ENCODE results near the gene ARSH.

Gene ARSH

GRCh38 chrX:3010532-3010931, 4.2 kb downstream of the ARSH start:
- H3K27me3 ChIP-seq (ENCODE audit: control insufficient read depth in 3 of 3, insufficient read depth in 3 of 3, low read depth in 1 of 3, low read length in 3 of 3), result no peaks in the 10 kb centered on the region
- no peaks in the 10 kb centered on the region for H3K9me3 ChIP-seq (replicated peaks in 1 of 2; ENCODE audit: control insufficient read depth in 2 of 2, insufficient read depth in 1 of 2, low read depth in 1 of 2, low read length in 2 of 2)
- no peak overlapping the region for H2AFZ ChIP-seq (ENCODE audit: low read length)
- no peak overlapping the region for H3K4me3 ChIP-seq (ENCODE audit: low read length in 2 of 2)
- no peak overlapping the region for H4K91ac ChIP-seq (ENCODE audit: low read depth, low read length, poor library complexity)
- no peak overlapping the region for H3K23ac ChIP-seq (ENCODE audit: low read depth, low read length, poor library complexity)
- no peak overlapping the region for H2AK5ac ChIP-seq (ENCODE audit: low read depth, low read length)
- no peaks in the 10 kb centered on the region for H3K36me3 ChIP-seq (replicated peaks in 1 of 2; ENCODE audit: control insufficient read depth in 2 of 2, insufficient read depth in 2 of 2, low read length in 2 of 2)
- H2BK5ac ChIP-seq (ENCODE audit: low read length), result no peak overlapping the region
- H2BK15ac ChIP-seq (ENCODE audit: low read length), result no peak overlapping the region
- H3K4me1 ChIP-seq (ENCODE audit: control insufficient read depth in 2 of 2, insufficient read depth in 1 of 2, low read depth in 1 of 2, low read length in 2 of 2), result no peaks in the 10 kb centered on the region
- H3K14ac ChIP-seq (ENCODE audit: low read length), result no peak overlapping the region
- no peak overlapping the region for H3K9ac ChIP-seq (ENCODE audit: low read depth, low read length, poor library complexity)
- no peak overlapping the region for H3K4ac ChIP-seq (ENCODE audit: low read length)
- H3K27ac ChIP-seq (replicated peaks; ENCODE audit: low read length), result no peak overlapping the region
- H2BK120ac ChIP-seq (ENCODE audit: low read depth, low read length), result no peak overlapping the region
- H3K4me2 ChIP-seq (ENCODE audit: insufficient read depth, low read length, poor library complexity, severe bottlenecking), result no peak overlapping the region
- H3K18ac ChIP-seq (ENCODE audit: low read length), result no peak overlapping the region
- H2BK12ac ChIP-seq (ENCODE audit: low read length), result no peak overlapping the region
- no peaks in the 10 kb centered on the region for H3K79me1 ChIP-seq (ENCODE audit: low read depth, low read length)
- H4K8ac ChIP-seq (ENCODE audit: low read depth, low read length), result no peak overlapping the region
- no CpG with 5 or more reads among the region's 2 CpGs for whole genome bisulfite sequencing, 2 donors (ENCODE audit: extremely low coverage in 2 of 2, insufficient read length in 2 of 2, insufficient replicate concordance in 1 of 2)
- no peak for DNase-seq (ENCODE audit: low spot score)

GRCh38 chrX:3017492-3017891, 11.1 kb downstream of the ARSH start:
- H3K23ac ChIP-seq (ENCODE audit: low read depth, low read length, poor library complexity), result no peak overlapping the region
- no peaks in the 10 kb centered on the region for H3K79me1 ChIP-seq (ENCODE audit: low read depth, low read length)
- no peak overlapping the region for H4K8ac ChIP-seq (ENCODE audit: low read depth, low read length)
- H2BK15ac ChIP-seq (ENCODE audit: low read length), result no peak overlapping the region
- H3K36me3 ChIP-seq (replicated peaks in 1 of 2; ENCODE audit: control insufficient read depth in 2 of 2, insufficient read depth in 2 of 2, low read length in 2 of 2), result no peaks in the 10 kb centered on the region
- H2BK12ac ChIP-seq (ENCODE audit: low read length), result no peak overlapping the region
- H3K27ac ChIP-seq (replicated peaks; ENCODE audit: low read length), result no peak overlapping the region
- no peak overlapping the region for H3K14ac ChIP-seq (ENCODE audit: low read length)
- H3K4me2 ChIP-seq (ENCODE audit: insufficient read depth, low read length, poor library complexity, severe bottlenecking), result no peak overlapping the region
- no peaks in the 10 kb centered on the region for H3K27me3 ChIP-seq (ENCODE audit: control insufficient read depth in 3 of 3, insufficient read depth in 3 of 3, low read depth in 1 of 3, low read length in 3 of 3)
- H3K4me3 ChIP-seq (ENCODE audit: low read length in 2 of 2), result no peak overlapping the region
- H3K9me3 ChIP-seq (replicated peaks in 1 of 2; ENCODE audit: control insufficient read depth in 2 of 2, insufficient read depth in 1 of 2, low read depth in 1 of 2, low read length in 2 of 2), result no peaks in the 10 kb centered on the region
- no peaks in the 10 kb centered on the region for H3K4me1 ChIP-seq (ENCODE audit: control insufficient read depth in 2 of 2, insufficient read depth in 1 of 2, low read depth in 1 of 2, low read length in 2 of 2)
- H3K9ac ChIP-seq (ENCODE audit: low read depth, low read length, poor library complexity), result no peak overlapping the region
- H2BK5ac ChIP-seq (ENCODE audit: low read length), result no peak overlapping the region
- no peak overlapping the region for H3K18ac ChIP-seq (ENCODE audit: low read length)
- no peak overlapping the region for H2AK5ac ChIP-seq (ENCODE audit: low read depth, low read length)
- no peak overlapping the region for H2AFZ ChIP-seq (ENCODE audit: low read length)
- no peak overlapping the region for H2BK120ac ChIP-seq (ENCODE audit: low read depth, low read length)
- no peak overlapping the region for H3K4ac ChIP-seq (ENCODE audit: low read length)
- no peak overlapping the region for H4K91ac ChIP-seq (ENCODE audit: low read depth, low read length, poor library complexity)
- DNase-seq (ENCODE audit: low spot score), result no peak

- H3K4ac ChIP-seq (ENCODE audit: low read length), result no peak overlapping the region
- H3K36me3 ChIP-seq (replicated peaks in 1 of 2; ENCODE audit: control insufficient read depth in 2 of 2, insufficient read depth in 2 of 2, low read length in 2 of 2), result no peaks in the 10 kb centered on the region
- no peak overlapping the region for H2AFZ ChIP-seq (ENCODE audit: low read length)
- H3K14ac ChIP-seq (ENCODE audit: low read length), result no peak overlapping the region
- no peak overlapping the region for H2BK5ac ChIP-seq (ENCODE audit: low read length)
- no peak overlapping the region for H3K27ac ChIP-seq (replicated peaks; ENCODE audit: low read length)
- DNase-seq (ENCODE audit: low spot score), result no peak
- no peaks in the 10 kb centered on the region for H3K27me3 ChIP-seq (ENCODE audit: control insufficient read depth in 3 of 3, insufficient read depth in 3 of 3, low read depth in 1 of 3, low read length in 3 of 3)
- H2BK15ac ChIP-seq (ENCODE audit: low read length), result no peak overlapping the region
- no peak overlapping the region for H2BK12ac ChIP-seq (ENCODE audit: low read length)
- no peak overlapping the region for H3K18ac ChIP-seq (ENCODE audit: low read length)
- WGBS, 2 donors (ENCODE audit: extremely low coverage in 2 of 2, insufficient read length in 2 of 2, insufficient replicate concordance in 1 of 2), result no CpG with 5 or more reads among the region's 8 CpGs
- H3K9me3 ChIP-seq (replicated peaks in 1 of 2; ENCODE audit: control insufficient read depth in 2 of 2, insufficient read depth in 1 of 2, low read depth in 1 of 2, low read length in 2 of 2), result no peaks in the 10 kb centered on the region
- H4K91ac ChIP-seq (ENCODE audit: low read depth, low read length, poor library complexity), result no peak overlapping the region
- no peak overlapping the region for H2AK5ac ChIP-seq (ENCODE audit: low read depth, low read length)
- H3K23ac ChIP-seq (ENCODE audit: low read depth, low read length, poor library complexity), result no peak overlapping the region
- H3K4me3 ChIP-seq (ENCODE audit: low read length in 2 of 2), result no peak overlapping the region
- H3K4me1 ChIP-seq (ENCODE audit: control insufficient read depth in 2 of 2, insufficient read depth in 1 of 2, low read depth in 1 of 2, low read length in 2 of 2), result no peaks in the 10 kb centered on the region
- no peaks in the 10 kb centered on the region for H3K79me1 ChIP-seq (ENCODE audit: low read depth, low read length)
- H4K8ac ChIP-seq (ENCODE audit: low read depth, low read length), result no peak overlapping the region
- H2BK120ac ChIP-seq (ENCODE audit: low read depth, low read length), result no peak overlapping the region
- H3K9ac ChIP-seq (ENCODE audit: low read depth, low read length, poor library complexity), result no peak overlapping the region
- H3K4me2 ChIP-seq (ENCODE audit: insufficient read depth, low read length, poor library complexity, severe bottlenecking), result no peak overlapping the region
These were observed 17.8 kb downstream of the ARSH start for GRCh38 chrX:3024176-3024575.

GRCh38 chrX:3026074-3026815, 19.9 kb downstream of the ARSH start:
- no peaks in the 10 kb centered on the region for H3K27me3 ChIP-seq (ENCODE audit: control insufficient read depth in 3 of 3, insufficient read depth in 3 of 3, low read depth in 1 of 3, low read length in 3 of 3)
- no peak overlapping the region for H4K91ac ChIP-seq (ENCODE audit: low read depth, low read length, poor library complexity)
- H3K23ac ChIP-seq (ENCODE audit: low read depth, low read length, poor library complexity), result no peak overlapping the region
- H3K18ac ChIP-seq (ENCODE audit: low read length), result no peak overlapping the region
- no peak overlapping the region for H2AK5ac ChIP-seq (ENCODE audit: low read depth, low read length)
- no peak overlapping the region for H4K8ac ChIP-seq (ENCODE audit: low read depth, low read length)
- H2BK120ac ChIP-seq (ENCODE audit: low read depth, low read length), result no peak overlapping the region
- H2BK12ac ChIP-seq (ENCODE audit: low read length), result no peak overlapping the region
- H2BK5ac ChIP-seq (ENCODE audit: low read length), result no peak overlapping the region
- H3K36me3 ChIP-seq (replicated peaks in 1 of 2; ENCODE audit: control insufficient read depth in 2 of 2, insufficient read depth in 2 of 2, low read length in 2 of 2), result no peaks in the 10 kb centered on the region
- H3K4me1 ChIP-seq (ENCODE audit: control insufficient read depth in 2 of 2, insufficient read depth in 1 of 2, low read depth in 1 of 2, low read length in 2 of 2), result no peaks in the 10 kb centered on the region
- no peak overlapping the region for H3K4ac ChIP-seq (ENCODE audit: low read length)
- no peak overlapping the region for H3K4me3 ChIP-seq (ENCODE audit: low read length in 2 of 2)
- no peaks in the 10 kb centered on the region for H3K79me1 ChIP-seq (ENCODE audit: low read depth, low read length)
- no peak overlapping the region for H3K4me2 ChIP-seq (ENCODE audit: insufficient read depth, low read length, poor library complexity, severe bottlenecking)
- DNase-seq (ENCODE audit: low spot score), result no peak
- no peak overlapping the region for H3K9ac ChIP-seq (ENCODE audit: low read depth, low read length, poor library complexity)
- H3K14ac ChIP-seq (ENCODE audit: low read length), result no peak overlapping the region
- H2AFZ ChIP-seq (ENCODE audit: low read length), result no peak overlapping the region
- no peak overlapping the region for H3K27ac ChIP-seq (replicated peaks; ENCODE audit: low read length)
- no peak overlapping the region for H2BK15ac ChIP-seq (ENCODE audit: low read length)
- no CpG with 5 or more reads among the region's 10 CpGs for WGBS, 2 donors (ENCODE audit: extremely low coverage in 2 of 2, insufficient read length in 2 of 2, insufficient replicate concordance in 1 of 2)
- no peaks in the 10 kb centered on the region for H3K9me3 ChIP-seq (replicated peaks in 1 of 2; ENCODE audit: control insufficient read depth in 2 of 2, insufficient read depth in 1 of 2, low read depth in 1 of 2, low read length in 2 of 2)

All from neuronal stem cell (in vitro differentiated cells).